ENCODE measurements around the gene SMAD1. TPM values are rescaled to one million over a fixed set of nuclear protein-coding genes. Genes with fewer than 3 reads are reported as not detected.

The SMAD1 gene
- total RNA-seq, 1 donor from 2014 or later: 264 TPM

Other genes starting within 250 kb of the SMAD1 start
- 3.7 and 5.5 TPM in 2 replicates for gene MMAA, start 137.5 kb downstream of the SMAD1 start, total RNA-seq
- not detected in 2 replicates for gene C4orf51, start 198.3 kb downstream of the SMAD1 start, total RNA-seq